Brain microvascular endothelial cell (primary cell): Measurements from ENCODE around the gene WSCD1.

Experiments
- DNase-seq: peaks from one replicate; pipeline ENCODE4 v3.0.0-alpha.2; 2020
- H3K27ac ChIP-seq: fragments of 250-450 bp; sonication (Bioruptor Pico); 2 replicates; pipeline ENCODE4 v1.5.1; 2020; ENCODE audit warnings: mild to moderate bottlenecking, moderate library complexity
- H3K27me3 ChIP-seq: fragments of 250-450 bp; sonication (Bioruptor Pico); replicated peaks from 2 replicates; pipeline ENCODE4 v1.5.1; 2020; ENCODE audit warnings: mild to moderate bottlenecking
- H3K36me3 ChIP-seq: fragments of 250-450 bp; sonication (Bioruptor Pico); replicated peaks from 2 replicates; pipeline ENCODE4 v1.5.1; 2020; ENCODE audit warnings: mild to moderate bottlenecking
- H3K4me3 ChIP-seq: 2 replicates; pipeline ENCODE4 v1.5.1; 2011; ENCODE audit warnings: low read depth, mild to moderate bottlenecking, control low read depth, low read length, moderate library complexity
- in situ Hi-C: cut with HindIII; loops from 2 replicates; pipeline ENCODE4 v1.10.0; 2017; ENCODE audit warnings: low sequenced_read_pairs, low pct_ligation_motif_present
- TF ChIP-seq, protein P1 (sequence below): IDR thresholded peaks from 2 replicates; pipeline ENCODE4 v1.5.1; 2011; ENCODE audit warnings: low read depth, mild to moderate bottlenecking, moderate library complexity, low read length, control low read depth, inconsistent platforms; ENCODE audit errors: missing control alignments

The WSCD1 gene

DNA sequence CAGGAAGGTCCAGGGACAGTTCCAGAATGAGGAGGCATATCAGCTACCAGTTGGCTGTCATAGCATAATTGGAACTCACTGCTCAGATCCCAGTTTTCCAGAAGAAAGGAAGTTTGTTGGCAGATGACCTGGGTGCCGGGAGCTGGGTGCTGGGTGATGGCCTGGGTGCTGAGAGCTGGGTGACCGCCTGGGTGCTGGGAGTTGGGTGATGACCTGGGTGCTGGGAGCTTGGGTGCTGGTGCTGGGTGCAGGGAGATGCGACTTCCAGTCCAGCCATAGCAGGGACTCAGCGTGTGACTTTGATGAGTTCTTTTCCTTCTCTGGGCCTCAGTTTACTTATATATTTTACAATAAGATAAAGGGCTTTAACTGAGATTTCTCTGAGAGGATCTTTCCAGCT, 18.0 kb downstream of the WSCD1 start:
- in situ Hi-C loops = no loop called here
- no peak overlapping the region for H3K27ac ChIP-seq
- no peaks in the 10 kb centered on the region for H3K27me3 ChIP-seq
- H3K36me3 ChIP-seq = no peaks in the 10 kb centered on the region
- H3K4me3 ChIP-seq = no peak overlapping the region
- TF ChIP-seq, protein P1, sequence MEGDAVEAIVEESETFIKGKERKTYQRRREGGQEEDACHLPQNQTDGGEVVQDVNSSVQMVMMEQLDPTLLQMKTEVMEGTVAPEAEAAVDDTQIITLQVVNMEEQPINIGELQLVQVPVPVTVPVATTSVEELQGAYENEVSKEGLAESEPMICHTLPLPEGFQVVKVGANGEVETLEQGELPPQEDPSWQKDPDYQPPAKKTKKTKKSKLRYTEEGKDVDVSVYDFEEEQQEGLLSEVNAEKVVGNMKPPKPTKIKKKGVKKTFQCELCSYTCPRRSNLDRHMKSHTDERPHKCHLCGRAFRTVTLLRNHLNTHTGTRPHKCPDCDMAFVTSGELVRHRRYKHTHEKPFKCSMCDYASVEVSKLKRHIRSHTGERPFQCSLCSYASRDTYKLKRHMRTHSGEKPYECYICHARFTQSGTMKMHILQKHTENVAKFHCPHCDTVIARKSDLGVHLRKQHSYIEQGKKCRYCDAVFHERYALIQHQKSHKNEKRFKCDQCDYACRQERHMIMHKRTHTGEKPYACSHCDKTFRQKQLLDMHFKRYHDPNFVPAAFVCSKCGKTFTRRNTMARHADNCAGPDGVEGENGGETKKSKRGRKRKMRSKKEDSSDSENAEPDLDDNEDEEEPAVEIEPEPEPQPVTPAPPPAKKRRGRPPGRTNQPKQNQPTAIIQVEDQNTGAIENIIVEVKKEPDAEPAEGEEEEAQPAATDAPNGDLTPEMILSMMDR = no peak
- DNase-seq = no peak

- Histone ChIP-seq H3K27ac (no peak overlapping the region), H3K27me3 (no peaks in the 10 kb centered on the region), H3K36me3 (no peaks in the 10 kb centered on the region), H3K4me3 (no peak overlapping the region)
- DNase-seq = no peak
- TF ChIP-seq, protein P1 = no peak
- in situ Hi-C loops = no loop called here
Observed at GRCh38 chr17:6090253-6090652, 20.1 kb downstream of the WSCD1 start.

DNA sequence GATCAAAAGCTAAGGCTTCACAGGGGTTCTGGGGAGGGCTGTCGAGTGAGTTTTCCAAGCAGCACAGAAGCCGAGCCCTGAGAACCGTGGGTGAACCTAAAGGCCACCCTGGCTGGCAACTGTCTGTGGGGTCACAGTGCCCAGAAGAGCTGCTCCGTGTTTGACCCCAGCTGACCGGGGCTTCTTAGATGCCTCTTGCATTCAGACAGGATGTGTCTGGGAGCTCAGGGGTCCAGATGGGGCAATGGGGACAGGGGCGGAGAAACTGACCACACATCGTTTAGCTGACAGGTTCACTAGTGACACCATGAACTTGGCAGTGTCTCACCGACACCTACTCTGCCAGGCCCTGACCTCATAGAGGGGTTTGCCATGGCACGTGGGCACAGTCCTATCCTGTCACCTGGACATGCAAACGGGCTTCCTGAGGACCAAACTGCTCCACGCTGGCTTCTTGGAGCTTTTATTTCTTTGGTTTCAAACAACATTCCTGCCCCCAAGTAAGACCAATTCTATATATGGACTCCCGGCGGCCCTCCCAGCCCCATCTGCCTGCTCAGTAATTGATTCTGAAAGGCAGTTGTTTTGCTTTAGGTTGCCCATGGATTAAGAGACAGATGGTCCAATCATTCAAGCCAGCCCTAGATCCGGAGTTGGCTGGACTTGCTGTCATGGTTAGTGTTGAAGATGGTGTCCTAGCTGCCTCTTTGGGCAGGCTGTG, 22.2 kb downstream of the WSCD1 start:
- no peaks in the 10 kb centered on the region for H3K27me3 ChIP-seq
- H3K36me3 ChIP-seq = no peaks in the 10 kb centered on the region
- DNase-seq = no peak
- H3K27ac ChIP-seq = no peak overlapping the region
- in situ Hi-C loops = no loop called here
- TF ChIP-seq, protein P1 = no peak
- no peak overlapping the region for H3K4me3 ChIP-seq

DNA sequence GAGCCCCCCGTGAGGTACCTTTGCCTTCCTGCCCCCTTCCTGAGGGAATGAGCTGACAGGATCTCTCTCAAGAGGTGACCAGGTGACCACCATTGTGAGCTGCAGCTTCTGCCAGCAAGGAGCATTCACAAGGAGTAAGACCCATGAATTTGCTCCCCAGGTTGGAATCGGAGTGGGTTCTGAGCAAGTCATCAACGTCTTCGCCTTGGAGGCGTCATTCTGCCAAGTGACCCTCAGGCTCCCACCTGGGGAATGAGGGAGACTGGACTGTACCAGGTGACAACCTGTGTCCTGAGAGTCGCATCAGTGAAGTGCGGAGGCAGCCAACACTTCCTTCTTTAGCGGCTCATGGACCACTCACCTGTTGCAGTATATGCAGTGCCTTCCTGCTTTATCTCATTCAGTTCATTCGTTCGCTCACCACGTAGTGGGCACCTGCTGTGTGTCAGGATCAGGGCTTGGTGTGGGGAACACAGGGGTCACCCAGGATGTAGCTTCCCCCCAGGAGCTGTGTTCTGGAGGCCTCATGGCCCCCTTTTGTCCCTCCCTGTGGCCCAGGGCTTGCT, 22.8 kb downstream of the WSCD1 start:
- no peaks in the 10 kb centered on the region for H3K36me3 ChIP-seq
- DNase-seq = no peak
- TF ChIP-seq, protein P1 = no peak

GRCh38 chr17:6094453-6094852, 24.3 kb downstream of the WSCD1 start:
- in situ Hi-C loops = no loop called here
- no peak overlapping the region for H3K27ac ChIP-seq
- TF ChIP-seq, protein P1 = no peak
- no peaks in the 10 kb centered on the region for H3K27me3 ChIP-seq
- H3K4me3 ChIP-seq = no peak overlapping the region
- no peak for DNase-seq
- no peaks in the 10 kb centered on the region for H3K36me3 ChIP-seq

More for the DNA sequence above, 22.8 kb downstream of the WSCD1 start:
- Histone ChIP-seq H3K27me3 (no peaks in the 10 kb centered on the region), H3K4me3 (no peak overlapping the region), H3K27ac (no peak overlapping the region)
- in situ Hi-C loops = no loop called here
